HCT116 (cell line): Measurements from ENCODE around the gene CMIP. TPM values are rescaled to one million over a fixed set of nuclear protein-coding genes. Genes with fewer than 3 reads are reported as not detected.

ENCODE experiments used
- ATAC-seq: fragments of 200-7000 bp; cut with Tn5 transposase; 2 replicates; pipeline ENCODE4 v1.9.1; 2020; ENCODE audit warnings: mild to moderate bottlenecking, moderate library complexity
- BruUV-seq: library from RNA; stranded (reverse); fragments of 400-500 nt; replicated peaks from 2 replicates; lab custom pipeline; 2021; lab: Mats Ljungman, UMichigan
- CTCF ChIA-PET: fragments of 300-600 bp; sonication (Branson Sonifier 250); formaldehyde crosslinking; loops from one replicate; lab custom pipeline; 2021; ENCODE audit warnings: antibody characterized with exemption; lab: Charles Lee
- POLR2A ChIA-PET: fragments of 300-600, 350-600 bp; sonication (Branson Sonifier 250); formaldehyde crosslinking; loops from one replicate; lab custom pipeline; 2021; ENCODE audit warnings: antibody characterized with exemption; lab: Charles Lee
- RAD21 ChIA-PET, 2 experiments: fragments of 300-600 bp; sonication (Branson Sonifier 250); formaldehyde crosslinking; loops; one replicate each; lab custom pipeline; 2023; ENCODE audit warnings: low total read pairs in 2 of 2; ENCODE audit not compliant: uncharacterized antibody in 2 of 2, unreplicated experiment in 2 of 2, low non-redundant PET in 1 of 2; lab: Charles Lee
- DNase-seq: peaks from one replicate; pipeline ENCODE4 v3.0.0-alpha.2; 2010; ENCODE audit warnings: low read depth, low spot score
- H2AFZ ChIP-seq: fragments of 200-600 bp; shearing (Covaris generic), sonication (generic); 2 replicates; pipeline ENCODE4 v1.6.1; 2017; ENCODE audit warnings: low read depth, mixed run types, mixed read lengths, antibody characterized with exemption, low read length; ENCODE audit not compliant: poor library complexity, severe bottlenecking
- H3K27ac ChIP-seq: 2 replicates; pipeline ENCODE4 v1.5.1; 2012; ENCODE audit warnings: low read depth, low read length
- H3K27me3 ChIP-seq: fragments of 200-600 bp; sonication (generic); 2 replicates; pipeline ENCODE4 v1.6.1; 2016; ENCODE audit warnings: mixed run types, low read length, mixed read lengths; ENCODE audit not compliant: insufficient read depth
- H3K36me3 ChIP-seq, 2 experiments: fragments of 200-500 bp in 1 of 2; fragments of 200-600 bp in 1 of 2; sonication (Bioruptor generic) in 1 of 2; sonication (generic) in 1 of 2; 2 replicates each; pipeline versions ENCODE4 v1.5.1 to v1.6.1; 2014 to 2016; ENCODE audit warnings: low read length in 2 of 2, inconsistent platforms in 1 of 2, mixed read lengths in 1 of 2, mixed run types in 1 of 2; ENCODE audit not compliant: insufficient read depth in 2 of 2, control insufficient read depth in 1 of 2
- H3K4me1 ChIP-seq, 2 experiments: fragments of 200-600 bp in 1 of 2; sonication (generic) in 1 of 2; 2 replicates each; pipeline versions ENCODE4 v1.5.1 to v1.6.1; 2012 to 2017; ENCODE audit warnings: low read length in 2 of 2, inconsistent platforms in 1 of 2, mild to moderate bottlenecking in 1 of 2, mixed read lengths in 1 of 2, mixed run types in 1 of 2, moderate library complexity in 1 of 2; ENCODE audit not compliant: insufficient read depth in 2 of 2, control insufficient read depth in 1 of 2
- H3K4me2 ChIP-seq: fragments of 200-600 bp; sonication (generic); 2 replicates; pipeline ENCODE4 v1.6.1; 2017; ENCODE audit warnings: mixed run types, low read length, mixed read lengths
- H3K4me3 ChIP-seq, 2 experiments: fragments of 200-600 bp in 1 of 2; sonication (generic) in 1 of 2; replicated peaks in 1 of 2; 2 replicates each; pipeline ENCODE4 v1.5.1; 2011 to 2016; ENCODE audit warnings: low read length in 2 of 2, control low read depth in 1 of 2, low read depth in 1 of 2, mild to moderate bottlenecking in 1 of 2, mixed read lengths in 1 of 2, mixed run types in 1 of 2
- H3K79me2 ChIP-seq: fragments of 200-600 bp; sonication (generic); 2 replicates; pipeline ENCODE4 v1.6.1; 2017; ENCODE audit warnings: mild to moderate bottlenecking, mixed run types, low read length, moderate library complexity, mixed read lengths; ENCODE audit not compliant: insufficient read depth
- H3K9ac ChIP-seq: fragments of 200-600 bp; sonication (generic); 2 replicates; pipeline ENCODE4 v1.6.1; 2016; ENCODE audit warnings: low read length, mixed read lengths
- H3K9me2 ChIP-seq: fragments of 200-600 bp; sonication (generic), shearing (Covaris generic); 2 replicates; pipeline ENCODE4 v1.6.1; 2017; ENCODE audit warnings: mixed run types, mild to moderate bottlenecking, moderate library complexity; ENCODE audit not compliant: insufficient read depth
- H3K9me3 ChIP-seq, 2 experiments: fragments of 200-500 bp in 1 of 2; fragments of 200-600 bp in 1 of 2; sonication (Bioruptor generic) in 1 of 2; sonication (generic) in 1 of 2; 2 replicates each; pipeline ENCODE4 v1.6.1; 2014 to 2017; ENCODE audit warnings: low read length in 2 of 2, mixed read lengths in 2 of 2, inconsistent platforms in 1 of 2, low read depth in 1 of 2, mild to moderate bottlenecking in 1 of 2, mixed run types in 1 of 2, moderate library complexity in 1 of 2; ENCODE audit not compliant: control insufficient read depth in 1 of 2, insufficient read depth in 1 of 2
- H4K20me1 ChIP-seq: fragments of 200-600 bp; sonication (generic), shearing (Covaris generic); 2 replicates; pipeline ENCODE4 v1.6.1; 2017; ENCODE audit warnings: mixed run types, mild to moderate bottlenecking, moderate library complexity; ENCODE audit not compliant: insufficient read depth
- CBX3 ChIP-seq: IDR thresholded peaks from 2 replicates; pipeline ENCODE4 v1.6.1; 2012; ENCODE audit warnings: low read depth
- CEBPB ChIP-seq: IDR thresholded peaks from 2 replicates; pipeline ENCODE4 v1.6.1; 2012; ENCODE audit warnings: low read depth
- EGR1 ChIP-seq: IDR thresholded peaks from 2 replicates; pipeline ENCODE4 v1.6.1; 2012; ENCODE audit warnings: low read depth
- EZH2 ChIP-seq: fragments of 200-600 bp; sonication (generic); IDR thresholded peaks from 2 replicates; pipeline ENCODE4 v1.6.1; 2017; ENCODE audit warnings: antibody characterized with exemption, mixed run types
- EZH2phosphoT487 ChIP-seq: fragments of 200-600 bp; IDR thresholded peaks from 2 replicates; pipeline ENCODE4 v1.6.1; 2018; ENCODE audit warnings: antibody characterized with exemption, borderline replicate concordance
- FOSL1 ChIP-seq: IDR thresholded peaks from 2 replicates; pipeline ENCODE4 v1.6.1; 2012; ENCODE audit warnings: low read depth
- JUND ChIP-seq: IDR thresholded peaks from 2 replicates; pipeline ENCODE4 v1.6.1; 2012
- POLR2A ChIP-seq: IDR thresholded peaks from 2 replicates; pipeline ENCODE4 v1.7.0; 2011; ENCODE audit warnings: borderline replicate concordance; ENCODE audit not compliant: insufficient read depth, insufficient read length; ENCODE audit errors: extremely low read depth
- POLR2AphosphoS5 ChIP-seq: IDR thresholded peaks from 2 replicates; pipeline ENCODE4 v1.6.1; 2011; ENCODE audit warnings: mild to moderate bottlenecking, low read depth, low read length, moderate library complexity
- RAD21 ChIP-seq: IDR thresholded peaks from 2 replicates; pipeline ENCODE4 v1.6.1; 2012; ENCODE audit warnings: low read depth, mild to moderate bottlenecking
- SIN3A ChIP-seq: IDR thresholded peaks from 2 replicates; pipeline ENCODE4 v1.6.1; 2012; ENCODE audit warnings: low read depth
- SP1 ChIP-seq: IDR thresholded peaks from 2 replicates; pipeline ENCODE4 v1.6.1; 2012; ENCODE audit warnings: low read depth
- TCF7L2 ChIP-seq: IDR thresholded peaks from 2 replicates; pipeline ENCODE4 v1.7.0; 2011; ENCODE audit warnings: borderline replicate concordance, inconsistent platforms; ENCODE audit not compliant: insufficient read depth, insufficient read length; ENCODE audit errors: extremely low read depth
- YY1 ChIP-seq: IDR thresholded peaks from 2 replicates; pipeline ENCODE4 v1.6.1; 2011; ENCODE audit warnings: low read length, low read depth, moderate library complexity, mild to moderate bottlenecking; ENCODE audit not compliant: insufficient replicate concordance; ENCODE audit errors: extremely low read depth
- ZFX ChIP-seq: fragments of 450-650 bp; IDR thresholded peaks from 2 replicates; pipeline ENCODE4 v1.6.1; 2017
- ZNF274 ChIP-seq: fragments of 200-500 bp; sonication (Bioruptor generic); IDR thresholded peaks from 2 replicates; pipeline ENCODE4 v1.6.1; 2014; ENCODE audit warnings: mild to moderate bottlenecking, low read depth, low read length, inconsistent platforms
- intact Hi-C: fragments of 100-400 bp; cut with micrococcal nuclease; formaldehyde crosslinking; loops from 2 replicates; pipeline ENCODE4 v1.10.0; 2022
- total RNA-seq: library from RNA; stranded (reverse); gene quantifications from one replicate; pipeline ENCODE4 v1.2.1, GENCODE V29; 2021; ENCODE audit not compliant: unreplicated experiment
- TF ChIP-seq, protein P1 (sequence below), 3 experiments: fragments of 200-600 bp in 1 of 3; sonication (generic) in 1 of 3; IDR thresholded peaks in 2 of 3; conservative IDR thresholded peaks in 1 of 3; 2 replicates each; pipeline ENCODE4 v1.5.1; 2012 to 2017; ENCODE audit warnings: low read depth in 2 of 3, low read length in 2 of 3, antibody characterized with exemption in 1 of 3, borderline replicate concordance in 1 of 3, control low read depth in 1 of 3, mild to moderate bottlenecking in 1 of 3, mixed read lengths in 1 of 3, mixed run types in 1 of 3, moderate library complexity in 1 of 3; ENCODE audit not compliant: insufficient read depth in 1 of 3
- TF ChIP-seq, protein P2 (sequence below): IDR thresholded peaks from 2 replicates; pipeline ENCODE4 v1.6.1; 2012
- TF ChIP-seq, protein P3 (sequence below): IDR thresholded peaks from 2 replicates; pipeline ENCODE4 v1.6.1; 2012; ENCODE audit warnings: low read depth
- TF ChIP-seq, protein P4 (sequence below): IDR thresholded peaks from 2 replicates; pipeline ENCODE4 v1.6.1; 2011; ENCODE audit warnings: mild to moderate bottlenecking, low read length, moderate library complexity; ENCODE audit not compliant: insufficient replicate concordance; ENCODE audit errors: extremely low read depth

The CMIP gene
- total RNA-seq, 1 experiment from 2014 or later, result 64.6 TPM

DNA sequence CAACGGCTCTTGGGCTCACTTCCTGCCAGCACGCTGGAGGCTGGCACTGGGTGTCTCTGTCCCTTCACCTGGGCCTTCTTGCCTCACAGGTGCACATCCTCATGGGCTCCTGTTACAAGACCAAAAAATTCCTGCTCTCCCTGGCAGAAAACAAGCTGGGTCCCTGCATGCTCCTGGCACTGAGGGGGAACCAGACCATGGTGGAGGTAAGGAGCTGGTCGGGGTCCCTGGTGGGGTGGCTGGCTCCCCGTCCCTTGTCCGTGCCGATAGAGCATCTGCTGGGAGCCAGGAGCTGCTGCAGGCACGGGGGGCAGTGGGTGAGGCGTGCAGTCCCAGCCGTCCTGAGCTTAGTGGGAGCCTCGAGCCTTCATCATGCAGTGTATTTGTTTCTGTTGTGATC lies 255.0 kb downstream of the CMIP start:
- TF ChIP-seq EZH2phosphoT487 (no peak), FOSL1 (no peak), CBX3 (no peak), TCF7L2 (no peak), POLR2AphosphoS5 (no peak), ZNF274 (no peak), YY1 (no peak), SIN3A (no peak), RAD21 (no peak), ZFX (no peak), EGR1 (no peak), SP1 (no peak), EZH2 (no peak), CEBPB (no peak), JUND (no peak), POLR2A (no peak)
- TF ChIP-seq, protein P1, sequence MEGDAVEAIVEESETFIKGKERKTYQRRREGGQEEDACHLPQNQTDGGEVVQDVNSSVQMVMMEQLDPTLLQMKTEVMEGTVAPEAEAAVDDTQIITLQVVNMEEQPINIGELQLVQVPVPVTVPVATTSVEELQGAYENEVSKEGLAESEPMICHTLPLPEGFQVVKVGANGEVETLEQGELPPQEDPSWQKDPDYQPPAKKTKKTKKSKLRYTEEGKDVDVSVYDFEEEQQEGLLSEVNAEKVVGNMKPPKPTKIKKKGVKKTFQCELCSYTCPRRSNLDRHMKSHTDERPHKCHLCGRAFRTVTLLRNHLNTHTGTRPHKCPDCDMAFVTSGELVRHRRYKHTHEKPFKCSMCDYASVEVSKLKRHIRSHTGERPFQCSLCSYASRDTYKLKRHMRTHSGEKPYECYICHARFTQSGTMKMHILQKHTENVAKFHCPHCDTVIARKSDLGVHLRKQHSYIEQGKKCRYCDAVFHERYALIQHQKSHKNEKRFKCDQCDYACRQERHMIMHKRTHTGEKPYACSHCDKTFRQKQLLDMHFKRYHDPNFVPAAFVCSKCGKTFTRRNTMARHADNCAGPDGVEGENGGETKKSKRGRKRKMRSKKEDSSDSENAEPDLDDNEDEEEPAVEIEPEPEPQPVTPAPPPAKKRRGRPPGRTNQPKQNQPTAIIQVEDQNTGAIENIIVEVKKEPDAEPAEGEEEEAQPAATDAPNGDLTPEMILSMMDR (IDR thresholded peaks at IDR 0.05 in 2 of 3, conservative IDR thresholded peaks at IDR 0.05 in 1 of 3; ENCODE audit: borderline replicate concordance in 1 of 3, insufficient read depth in 1 of 3, low read depth in 2 of 3, low read length in 2 of 3), result no peak
- TF ChIP-seq, protein P2, sequence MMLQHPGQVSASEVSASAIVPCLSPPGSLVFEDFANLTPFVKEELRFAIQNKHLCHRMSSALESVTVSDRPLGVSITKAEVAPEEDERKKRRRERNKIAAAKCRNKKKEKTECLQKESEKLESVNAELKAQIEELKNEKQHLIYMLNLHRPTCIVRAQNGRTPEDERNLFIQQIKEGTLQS, result no peak
- TF ChIP-seq, protein P3, sequence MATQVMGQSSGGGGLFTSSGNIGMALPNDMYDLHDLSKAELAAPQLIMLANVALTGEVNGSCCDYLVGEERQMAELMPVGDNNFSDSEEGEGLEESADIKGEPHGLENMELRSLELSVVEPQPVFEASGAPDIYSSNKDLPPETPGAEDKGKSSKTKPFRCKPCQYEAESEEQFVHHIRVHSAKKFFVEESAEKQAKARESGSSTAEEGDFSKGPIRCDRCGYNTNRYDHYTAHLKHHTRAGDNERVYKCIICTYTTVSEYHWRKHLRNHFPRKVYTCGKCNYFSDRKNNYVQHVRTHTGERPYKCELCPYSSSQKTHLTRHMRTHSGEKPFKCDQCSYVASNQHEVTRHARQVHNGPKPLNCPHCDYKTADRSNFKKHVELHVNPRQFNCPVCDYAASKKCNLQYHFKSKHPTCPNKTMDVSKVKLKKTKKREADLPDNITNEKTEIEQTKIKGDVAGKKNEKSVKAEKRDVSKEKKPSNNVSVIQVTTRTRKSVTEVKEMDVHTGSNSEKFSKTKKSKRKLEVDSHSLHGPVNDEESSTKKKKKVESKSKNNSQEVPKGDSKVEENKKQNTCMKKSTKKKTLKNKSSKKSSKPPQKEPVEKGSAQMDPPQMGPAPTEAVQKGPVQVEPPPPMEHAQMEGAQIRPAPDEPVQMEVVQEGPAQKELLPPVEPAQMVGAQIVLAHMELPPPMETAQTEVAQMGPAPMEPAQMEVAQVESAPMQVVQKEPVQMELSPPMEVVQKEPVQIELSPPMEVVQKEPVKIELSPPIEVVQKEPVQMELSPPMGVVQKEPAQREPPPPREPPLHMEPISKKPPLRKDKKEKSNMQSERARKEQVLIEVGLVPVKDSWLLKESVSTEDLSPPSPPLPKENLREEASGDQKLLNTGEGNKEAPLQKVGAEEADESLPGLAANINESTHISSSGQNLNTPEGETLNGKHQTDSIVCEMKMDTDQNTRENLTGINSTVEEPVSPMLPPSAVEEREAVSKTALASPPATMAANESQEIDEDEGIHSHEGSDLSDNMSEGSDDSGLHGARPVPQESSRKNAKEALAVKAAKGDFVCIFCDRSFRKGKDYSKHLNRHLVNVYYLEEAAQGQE, result no peak
- TF ChIP-seq, protein P4, sequence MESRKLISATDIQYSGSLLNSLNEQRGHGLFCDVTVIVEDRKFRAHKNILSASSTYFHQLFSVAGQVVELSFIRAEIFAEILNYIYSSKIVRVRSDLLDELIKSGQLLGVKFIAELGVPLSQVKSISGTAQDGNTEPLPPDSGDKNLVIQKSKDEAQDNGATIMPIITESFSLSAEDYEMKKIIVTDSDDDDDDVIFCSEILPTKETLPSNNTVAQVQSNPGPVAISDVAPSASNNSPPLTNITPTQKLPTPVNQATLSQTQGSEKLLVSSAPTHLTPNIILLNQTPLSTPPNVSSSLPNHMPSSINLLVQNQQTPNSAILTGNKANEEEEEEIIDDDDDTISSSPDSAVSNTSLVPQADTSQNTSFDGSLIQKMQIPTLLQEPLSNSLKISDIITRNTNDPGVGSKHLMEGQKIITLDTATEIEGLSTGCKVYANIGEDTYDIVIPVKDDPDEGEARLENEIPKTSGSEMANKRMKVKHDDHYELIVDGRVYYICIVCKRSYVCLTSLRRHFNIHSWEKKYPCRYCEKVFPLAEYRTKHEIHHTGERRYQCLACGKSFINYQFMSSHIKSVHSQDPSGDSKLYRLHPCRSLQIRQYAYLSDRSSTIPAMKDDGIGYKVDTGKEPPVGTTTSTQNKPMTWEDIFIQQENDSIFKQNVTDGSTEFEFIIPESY, result no peak
- TF ChIP-seq, all 23 proteins: peak for 0
- no TSS peak for BruUV-seq
- Histone ChIP-seq H3K27ac (no peak overlapping the region), H3K27me3 (no peaks in the 10 kb centered on the region), H3K4me3 (no peak overlapping the region), H2AFZ (no peak overlapping the region), H3K4me1 (peaks cover 11 to 38% of the 10 kb centered on the region in 2 experiments), H3K9ac (no peak overlapping the region), H3K36me3 (peaks cover 4 to 11% of the 10 kb centered on the region in 2 experiments; a peak in 3 of 4 replicates), H3K9me3 (no peaks in the 10 kb centered on the region), H3K79me2 (no peaks in the 10 kb centered on the region), H4K20me1 (no peaks in the 10 kb centered on the region), H3K4me2 (no peak overlapping the region), H3K9me2 (no peaks in the 10 kb centered on the region)
- RAD21 ChIA-PET, result no interaction called here
- intact Hi-C loops, result no loop called here
- ATAC-seq, result no peak
- CTCF ChIA-PET, result interaction anchor here (1.9 kb wide), 1 partner anchor 293 kb away, joined by 7 read pairs; no protein-coding TSS in a partner anchor
- POLR2A ChIA-PET, result no interaction called here
- DNase-seq, result no peak
